PC-9 (cell line): ENCODE measurements around the gene RTKN2. TPM values are rescaled to one million over a fixed set of nuclear protein-coding genes. Genes with fewer than 3 reads are reported as not detected.

Experiments used
- BruUV-seq: library from RNA; stranded (reverse); fragments of 400-500 nt; replicated peaks from 2 replicates; lab custom pipeline; 2021; lab: Mats Ljungman, UMichigan
- CTCF ChIA-PET: fragments of 300-600 bp; sonication (Branson Sonifier 250); formaldehyde crosslinking; loops from one replicate; lab custom pipeline; 2022; ENCODE audit warnings: antibody characterized with exemption; lab: Charles Lee
- POLR2A ChIA-PET: fragments of 300-600 bp; sonication (Branson Sonifier 250); formaldehyde crosslinking; loops from one replicate; lab custom pipeline; 2022; ENCODE audit warnings: antibody characterized with exemption; ENCODE audit not compliant: unreplicated experiment; lab: Charles Lee
- DNase-seq, 2 experiments: peaks; one replicate each; pipeline versions ENCODE4 v3.0.0 to v3.0.0-alpha.2; 2015 to 2022; ENCODE audit warnings: mixed read lengths in 1 of 2
- H2AFZ ChIP-seq: fragments of 200-600 bp; sonication (generic); 2 replicates; pipeline ENCODE4 v1.8.1; 2017; ENCODE audit warnings: antibody characterized with exemption
- H3F3A ChIP-seq: fragments of 200-600 bp; sonication (generic); 2 replicates; pipeline ENCODE4 v1.8.1; 2017; ENCODE audit warnings: antibody characterized with exemption, mild to moderate bottlenecking, low read depth; ENCODE audit not compliant: insufficient read depth
- H3K27ac ChIP-seq: fragments of 200-600 bp; sonication (generic); 2 replicates; pipeline ENCODE4 v1.6.1; 2016; ENCODE audit warnings: mixed run types
- H3K27me3 ChIP-seq: fragments of 200-600 bp; sonication (generic); 2 replicates; pipeline ENCODE4 v1.6.1; 2016; ENCODE audit warnings: low read depth, mixed run types; ENCODE audit not compliant: insufficient read depth
- H3K36me3 ChIP-seq: fragments of 200-600 bp; sonication (generic); 2 replicates; pipeline ENCODE4 v1.6.1; 2016; ENCODE audit warnings: low read depth, mixed run types
- H3K4me1 ChIP-seq: fragments of 200-600 bp; sonication (generic); replicated peaks from 2 replicates; pipeline ENCODE4 v1.6.1; 2016; ENCODE audit warnings: mixed run types; ENCODE audit not compliant: insufficient read depth
- H3K4me2 ChIP-seq: fragments of 200-600 bp; sonication (generic); 2 replicates; pipeline ENCODE4 v1.6.1; 2017; ENCODE audit warnings: mixed run types
- H3K4me3 ChIP-seq: fragments of 200-600 bp; sonication (generic); 2 replicates; pipeline ENCODE4 v1.6.1; 2016; ENCODE audit warnings: mixed run types
- H3K79me2 ChIP-seq: fragments of 200-600 bp; sonication (generic); 2 replicates; pipeline ENCODE4 v1.6.1; 2017; ENCODE audit warnings: low read depth, mixed run types
- H3K9me2 ChIP-seq: fragments of 200-600 bp; sonication (generic); 2 replicates; pipeline ENCODE4 v1.8.1; 2017; ENCODE audit warnings: mild to moderate bottlenecking; ENCODE audit not compliant: insufficient read depth
- H3K9me3 ChIP-seq: fragments of 200-600 bp; sonication (generic); 2 replicates; pipeline ENCODE4 v1.8.1; 2016; ENCODE audit warnings: low read depth; ENCODE audit not compliant: insufficient read depth
- H4K20me1 ChIP-seq: fragments of 200-600 bp; sonication (generic); 2 replicates; pipeline ENCODE4 v1.8.1; 2017; ENCODE audit not compliant: insufficient read depth
- EZH2 ChIP-seq: fragments of 200-600 bp; sonication (generic); IDR thresholded peaks from 2 replicates; pipeline ENCODE4 v1.8.0; 2017; ENCODE audit warnings: antibody characterized with exemption, low read depth
- intact Hi-C: fragments of 100-400 bp; cut with micrococcal nuclease; formaldehyde crosslinking; loops from one replicate; pipeline ENCODE4 v1.10.0; 2022; ENCODE audit not compliant: unreplicated experiment
- total RNA-seq: library from RNA; stranded (reverse); gene quantifications from 2 replicates; pipeline ENCODE4 v1.2.3, GENCODE V29; 2021
- TF ChIP-seq, protein P1 (sequence below): fragments of 200-600 bp; sonication (generic); conservative IDR thresholded peaks from 2 replicates; pipeline ENCODE4 v1.6.1; 2017; ENCODE audit warnings: mixed run types, antibody characterized with exemption, mild to moderate bottlenecking, moderate library complexity

RTKN2 gene
- total RNA-seq, 1 experiment from 2014 or later: 18.5 TPM

GRCh38 chr10:62214364-62214874 lies 54.2 kb downstream of the RTKN2 start:
- Histone ChIP-seq H3K9me2 (no peaks in the 10 kb centered on the region), H3K4me1 (no peaks in the 10 kb centered on the region), H3K27me3 (no peaks in the 10 kb centered on the region), H3K36me3 (no peaks in the 10 kb centered on the region), H4K20me1 (no peaks in the 10 kb centered on the region), H3K4me2 (no peak overlapping the region), H3K27ac (no peak overlapping the region), H3K4me3 (no peak overlapping the region), H2AFZ (no peak overlapping the region), H3F3A (no peaks in the 10 kb centered on the region; the same call in 1 of the 2 replicates), H3K79me2 (no peaks in the 10 kb centered on the region), H3K9me3 (no peaks in the 10 kb centered on the region)
- DNase-seq: no peak
- ChIA-PET POLR2A (no interaction called here), CTCF (no interaction called here)
- no peak for TF ChIP-seq EZH2
- TF ChIP-seq, protein P1, sequence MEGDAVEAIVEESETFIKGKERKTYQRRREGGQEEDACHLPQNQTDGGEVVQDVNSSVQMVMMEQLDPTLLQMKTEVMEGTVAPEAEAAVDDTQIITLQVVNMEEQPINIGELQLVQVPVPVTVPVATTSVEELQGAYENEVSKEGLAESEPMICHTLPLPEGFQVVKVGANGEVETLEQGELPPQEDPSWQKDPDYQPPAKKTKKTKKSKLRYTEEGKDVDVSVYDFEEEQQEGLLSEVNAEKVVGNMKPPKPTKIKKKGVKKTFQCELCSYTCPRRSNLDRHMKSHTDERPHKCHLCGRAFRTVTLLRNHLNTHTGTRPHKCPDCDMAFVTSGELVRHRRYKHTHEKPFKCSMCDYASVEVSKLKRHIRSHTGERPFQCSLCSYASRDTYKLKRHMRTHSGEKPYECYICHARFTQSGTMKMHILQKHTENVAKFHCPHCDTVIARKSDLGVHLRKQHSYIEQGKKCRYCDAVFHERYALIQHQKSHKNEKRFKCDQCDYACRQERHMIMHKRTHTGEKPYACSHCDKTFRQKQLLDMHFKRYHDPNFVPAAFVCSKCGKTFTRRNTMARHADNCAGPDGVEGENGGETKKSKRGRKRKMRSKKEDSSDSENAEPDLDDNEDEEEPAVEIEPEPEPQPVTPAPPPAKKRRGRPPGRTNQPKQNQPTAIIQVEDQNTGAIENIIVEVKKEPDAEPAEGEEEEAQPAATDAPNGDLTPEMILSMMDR: no peak
- BruUV-seq: no TSS peak
- intact Hi-C loops: no loop called here

DNA sequence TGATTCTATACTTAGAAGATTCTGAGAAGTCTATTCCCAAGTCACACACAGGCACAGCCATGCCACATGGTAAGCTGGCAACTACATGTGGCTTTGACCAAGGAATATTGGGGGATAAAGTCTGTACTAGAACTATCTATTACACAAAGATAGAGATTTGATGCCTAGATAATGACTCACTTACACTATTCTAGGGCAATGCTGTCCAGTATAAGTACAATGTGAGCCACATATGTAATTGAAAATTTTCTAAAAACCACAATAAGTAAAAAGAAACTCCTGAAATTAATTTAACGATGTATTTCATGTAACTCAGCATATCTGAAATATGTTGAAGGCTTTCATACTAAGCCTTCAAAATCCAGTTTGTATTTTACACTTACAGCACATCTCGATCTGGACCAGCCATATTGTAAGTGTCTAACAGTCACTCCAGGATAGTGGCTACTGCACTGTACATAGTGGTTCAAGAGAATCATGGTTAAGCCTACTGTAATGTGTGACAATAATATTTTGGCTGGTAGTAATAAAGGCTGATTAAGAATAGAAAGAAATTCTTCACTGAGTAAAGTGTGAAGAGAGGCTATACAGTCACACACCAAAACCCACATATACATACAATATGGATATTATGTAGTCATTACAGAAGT lies 62.8 kb downstream of the RTKN2 start:
- POLR2A ChIA-PET: no interaction called here
- Histone ChIP-seq H3K27ac (no peak overlapping the region), H4K20me1 (no peaks in the 10 kb centered on the region), H3K4me2 (no peak overlapping the region), H3K4me3 (no peak overlapping the region), H3K79me2 (no peaks in the 10 kb centered on the region), H2AFZ (no peak overlapping the region), H3K9me3 (no peaks in the 10 kb centered on the region), H3K4me1 (no peaks in the 10 kb centered on the region), H3F3A (no peaks in the 10 kb centered on the region), H3K9me2 (no peaks in the 10 kb centered on the region), H3K36me3 (no peaks in the 10 kb centered on the region), H3K27me3 (no peaks in the 10 kb centered on the region)
- CTCF ChIA-PET: no interaction called here
- intact Hi-C loops: no loop called here
- TF ChIP-seq, protein P1: no peak
- no peak for TF ChIP-seq EZH2
- BruUV-seq: no TSS peak
- DNase-seq: no peak

- no peaks in the 10 kb centered on the region for H3K79me2 ChIP-seq
- intact Hi-C loops: no loop called here
- CTCF ChIA-PET: no interaction called here
- H3F3A ChIP-seq: no peaks in the 10 kb centered on the region
- no peaks in the 10 kb centered on the region for H3K9me2 ChIP-seq
- H3K27ac ChIP-seq: no peak overlapping the region
- H3K9me3 ChIP-seq: no peaks in the 10 kb centered on the region
- TF ChIP-seq EZH2: no peak
- TF ChIP-seq, protein P1: no peak
- H3K4me2 ChIP-seq: no peak overlapping the region
- H3K4me3 ChIP-seq: no peak overlapping the region
- H4K20me1 ChIP-seq: no peaks in the 10 kb centered on the region
- peaks cover 7% of the 10 kb centered on the region; the same call in 1 of the 2 replicates for H3K4me1 ChIP-seq
- no peak overlapping the region for H2AFZ ChIP-seq
- H3K27me3 ChIP-seq: no peaks in the 10 kb centered on the region
- no TSS peak for BruUV-seq
- no peaks in the 10 kb centered on the region; the same call in 1 of the 2 replicates for H3K36me3 ChIP-seq
- no peak for DNase-seq
- POLR2A ChIA-PET: no interaction called here
Observed at GRCh38 chr10:62199584-62199983, 69.1 kb downstream of the RTKN2 start.
